ENCODE measurements around the gene MEIS1.

GRCh38 chr2:66441581-66442320, 6.8 kb downstream of the MEIS1 start:
- TF ChIP-seq CTCF (optimal IDR thresholded peaks at IDR 0.05 in 1 of 3, IDR thresholded peaks at IDR 0.05 in 1 of 3, conservative IDR thresholded peaks at IDR 0.05 in 1 of 3; ENCODE audit: extremely low read depth in 1 of 3, insufficient read depth in 2 of 3, low read length in 3 of 3), result no peak
- TF ChIP-seq EZH2 (IDR thresholded peaks at IDR 0.05; ENCODE audit: low read length), result no peak

All from keratinocyte (primary cell).